ENCODE results near the gene ABCB11. TPM values are rescaled to one million over a fixed set of nuclear protein-coding genes. Genes with fewer than 3 reads are reported as not detected.

Gene ABCB11
- total RNA-seq, 1 experiment from 2014 or later, result not detected

DNA sequence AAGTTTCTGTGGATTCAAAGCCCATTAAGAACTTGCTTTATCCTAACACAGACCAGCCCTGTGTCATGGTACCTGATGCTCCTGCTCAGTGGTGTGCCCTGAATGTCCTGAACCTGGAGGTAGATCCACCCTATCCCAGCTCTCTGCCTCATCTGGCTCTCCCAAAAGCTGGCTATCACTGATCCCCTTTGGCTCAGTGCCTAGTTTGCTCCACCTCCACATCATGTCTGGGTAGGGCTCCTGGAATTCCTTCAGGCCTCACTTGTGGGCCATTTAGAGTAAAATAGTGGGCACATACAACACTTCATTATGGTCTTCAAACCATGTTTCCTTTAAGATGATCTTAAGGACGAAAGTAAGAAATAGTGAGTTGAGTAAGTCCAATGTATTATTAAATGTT lies 4.8 kb upstream of the ABCB11 start:
- no peak overlapping the region for H3K4me3 ChIP-seq (ENCODE audit: low read depth, low read length, poor library complexity, severe bottlenecking)
- H3K9me3 ChIP-seq (ENCODE audit: low read depth, low read length, poor library complexity, severe bottlenecking), result no peaks in the 10 kb centered on the region
- TF ChIP-seq CTCF (conservative IDR thresholded peaks at IDR 0.05; ENCODE audit: low read depth, low read length), result no peak
- TF ChIP-seq EZH2 (IDR thresholded peaks at IDR 0.05; ENCODE audit: borderline replicate concordance, low read depth, low read length, poor library complexity, severe bottlenecking), result no peak
- intact Hi-C loops (cut with micrococcal nuclease; ENCODE audit: unreplicated experiment), result no loop called here
- H3K27me3 ChIP-seq (replicated peaks; ENCODE audit: insufficient read depth, low read depth, low read length, poor library complexity), result no peaks in the 10 kb centered on the region
- ChIA-PET POLR2A (ENCODE audit: low non-redundant PET) (no interaction called here), CTCF (no interaction called here)
- BruUV-seq (replicated peaks), result no TSS peak
- DNase-seq (ENCODE audit: low spot score), result no peak
- H3K27ac ChIP-seq (ENCODE audit: low read depth, low read length, poor library complexity, severe bottlenecking), result no peak overlapping the region
- H3K36me3 ChIP-seq (ENCODE audit: insufficient read depth, low read length, poor library complexity, severe bottlenecking), result no peaks in the 10 kb centered on the region
- no peaks in the 10 kb centered on the region for H3K4me1 ChIP-seq (ENCODE audit: insufficient read depth, low read length, poor library complexity, severe bottlenecking)

GRCh38 chr2:169034984-169035544 lies 3.9 kb upstream of the ABCB11 start:
- BruUV-seq (replicated peaks), result no TSS peak
- TF ChIP-seq CTCF (conservative IDR thresholded peaks at IDR 0.05; ENCODE audit: low read depth, low read length), result no peak
- no peak for TF ChIP-seq EZH2 (IDR thresholded peaks at IDR 0.05; ENCODE audit: borderline replicate concordance, low read depth, low read length, poor library complexity, severe bottlenecking)
- intact Hi-C loops (cut with micrococcal nuclease; ENCODE audit: unreplicated experiment), result no loop called here
- no peak for DNase-seq (ENCODE audit: low spot score)
- Histone ChIP-seq H3K9me3 (ENCODE audit: low read depth, low read length, poor library complexity, severe bottlenecking) (no peaks in the 10 kb centered on the region), H3K27me3 (replicated peaks; ENCODE audit: insufficient read depth, low read depth, low read length, poor library complexity) (no peaks in the 10 kb centered on the region), H3K36me3 (ENCODE audit: insufficient read depth, low read length, poor library complexity, severe bottlenecking) (no peaks in the 10 kb centered on the region), H3K4me3 (ENCODE audit: low read depth, low read length, poor library complexity, severe bottlenecking) (no peak overlapping the region), H3K4me1 (ENCODE audit: insufficient read depth, low read length, poor library complexity, severe bottlenecking) (no peaks in the 10 kb centered on the region), H3K27ac (ENCODE audit: low read depth, low read length, poor library complexity, severe bottlenecking) (no peak overlapping the region)
- CTCF ChIA-PET, result no interaction called here
- POLR2A ChIA-PET (ENCODE audit: low non-redundant PET), result no interaction called here

- Histone ChIP-seq H3K9me3 (ENCODE audit: low read depth, low read length, poor library complexity, severe bottlenecking) (no peaks in the 10 kb centered on the region), H3K27ac (ENCODE audit: low read depth, low read length, poor library complexity, severe bottlenecking) (no peak overlapping the region), H3K4me1 (ENCODE audit: insufficient read depth, low read length, poor library complexity, severe bottlenecking) (no peaks in the 10 kb centered on the region), H3K4me3 (ENCODE audit: low read depth, low read length, poor library complexity, severe bottlenecking) (no peak overlapping the region), H3K36me3 (ENCODE audit: insufficient read depth, low read length, poor library complexity, severe bottlenecking) (no peaks in the 10 kb centered on the region), H3K27me3 (replicated peaks; ENCODE audit: insufficient read depth, low read depth, low read length, poor library complexity) (no peaks in the 10 kb centered on the region)
- ChIA-PET CTCF (no interaction called here), POLR2A (ENCODE audit: low non-redundant PET) (no interaction called here)
- BruUV-seq (replicated peaks), result no TSS peak
- no peak for DNase-seq (ENCODE audit: low spot score)
- no peak for TF ChIP-seq EZH2 (IDR thresholded peaks at IDR 0.05; ENCODE audit: borderline replicate concordance, low read depth, low read length, poor library complexity, severe bottlenecking)
- no peak for TF ChIP-seq CTCF (conservative IDR thresholded peaks at IDR 0.05; ENCODE audit: low read depth, low read length)
- intact Hi-C loops (cut with micrococcal nuclease; ENCODE audit: unreplicated experiment), result no loop called here
These were observed 3.1 kb upstream of the ABCB11 start for GRCh38 chr2:169034256-169034655.

Measured in A673 (cell line).